ENCODE measurements around the gene COL15A1.

Gene COL15A1

DNA sequence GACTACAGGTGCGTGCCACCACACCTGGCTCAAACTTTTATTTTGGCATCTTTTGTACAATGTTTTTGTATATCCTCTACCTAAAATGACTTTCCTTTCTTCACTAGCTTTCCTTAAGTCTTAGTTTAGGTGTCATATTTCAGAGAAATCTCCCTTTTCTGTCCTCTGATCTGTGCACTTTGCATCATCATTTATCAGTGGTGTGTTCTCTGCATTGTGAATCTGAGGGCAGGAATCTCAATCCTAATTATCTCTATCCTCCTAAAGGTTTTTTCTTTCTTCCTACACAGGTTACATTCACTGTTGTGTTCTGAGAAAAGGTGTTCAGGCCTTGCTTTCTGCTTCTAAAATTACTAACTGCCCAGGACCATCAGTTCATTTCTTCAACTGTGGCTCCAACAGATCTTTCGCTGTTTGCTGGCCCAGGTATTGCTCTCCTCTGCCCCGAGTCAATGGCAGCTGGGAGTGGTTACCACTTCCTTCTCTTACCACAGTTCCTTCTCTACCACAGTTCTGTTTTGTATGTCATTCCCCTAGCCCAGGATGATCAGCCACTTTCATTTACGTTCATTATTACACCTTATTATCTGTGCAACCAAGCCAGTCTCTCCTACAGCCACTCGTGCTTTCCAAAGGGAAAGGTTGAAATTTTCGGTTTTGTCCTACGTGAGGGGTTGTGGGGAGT, 175.2 kb downstream of the COL15A1 start:
- FAIRE-seq: no peak

DNA sequence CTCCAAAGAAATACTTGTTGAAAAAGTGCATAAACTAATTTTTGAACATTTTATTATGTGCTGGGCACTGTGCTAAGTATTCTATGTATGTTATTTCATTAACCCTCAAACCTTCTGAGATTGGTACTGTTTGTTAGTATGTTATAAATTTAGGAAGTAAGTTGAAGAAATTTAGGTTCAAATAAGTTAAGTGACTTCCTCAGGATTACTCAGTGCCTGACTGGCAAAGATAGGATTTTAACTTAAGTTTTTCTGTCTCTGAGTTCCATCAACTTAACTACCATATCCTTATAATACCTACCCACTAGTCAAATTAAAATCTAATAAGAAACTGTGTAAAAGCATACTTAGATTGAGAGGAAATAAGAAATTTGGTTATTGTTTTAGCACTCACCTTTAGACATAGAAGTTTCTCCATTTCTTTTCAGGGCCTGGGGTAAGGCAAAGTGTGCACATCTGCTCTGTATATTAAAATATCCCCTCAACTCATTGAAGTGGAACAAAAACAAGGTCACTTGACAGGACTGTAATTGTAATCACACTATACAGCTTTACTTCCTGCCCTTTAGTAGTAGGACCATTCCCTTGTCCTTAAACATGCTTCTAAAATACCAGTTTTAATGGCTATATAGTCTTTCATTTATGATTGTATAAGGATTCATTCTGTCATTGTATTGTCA, 176.4 kb downstream of the COL15A1 start:
- FAIRE-seq: no peak

All from islet of Langerhans (tissue), 1 donor.